ENCODE data around the gene TNIP2.

- TF ChIP-seq CTCF (IDR thresholded peaks at IDR 0.05), result no peak
- no peak for TF ChIP-seq POLR2A (IDR thresholded peaks at IDR 0.05)
Observed at GRCh38 chr4:2804973-2805501, 48.9 kb upstream of the TNIP2 start.
